GM12864 (cell line): ENCODE measurements around the gene LPAR5.
A peak's percentile ranks its signal among the peaks of the same experiment; 100 is the strongest.
"Not testable (repeated sequence)": the region's sequence is repeated elsewhere in the genome, so short reads cannot be mapped to it uniquely, and the experiment has no call there.

ENCODE experiments used
- DNase-seq: peaks from one replicate; pipeline ENCODE4 v3.0.0-alpha.2; 2011; ENCODE audit warnings: low read depth
- H3K4me3 ChIP-seq: 2 replicates; pipeline ENCODE4 v1.5.1; 2011; ENCODE audit warnings: mild to moderate bottlenecking, low read depth, low read length, control low read depth
- TF ChIP-seq, protein P1 (sequence below): IDR thresholded peaks from 2 replicates; pipeline ENCODE4 v1.5.1; 2011; ENCODE audit warnings: low read depth, mild to moderate bottlenecking, moderate library complexity, low read length, control low read depth, inconsistent platforms; ENCODE audit errors: missing control alignments

The LPAR5 gene

DNA sequence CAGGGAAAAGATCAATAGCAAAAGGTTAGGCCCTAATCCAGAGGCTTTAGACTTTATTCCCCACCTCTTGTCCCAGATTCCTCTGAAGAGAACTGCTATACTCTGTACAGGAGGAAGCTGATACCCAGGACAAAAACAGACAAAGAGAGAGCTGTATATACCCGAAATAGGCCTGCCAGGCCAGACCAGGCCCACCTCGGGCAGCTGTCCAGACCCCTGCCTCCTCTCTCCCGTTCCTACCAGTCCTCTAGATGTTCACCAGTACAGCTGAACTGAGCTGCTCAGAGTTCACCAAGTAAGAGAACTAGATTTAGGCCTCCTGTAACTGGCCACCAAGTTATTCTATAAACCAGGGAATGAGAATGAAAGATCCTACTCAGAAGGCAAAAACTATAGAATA lies 33.2 kb downstream of the LPAR5 start:
- TF ChIP-seq, protein P1, sequence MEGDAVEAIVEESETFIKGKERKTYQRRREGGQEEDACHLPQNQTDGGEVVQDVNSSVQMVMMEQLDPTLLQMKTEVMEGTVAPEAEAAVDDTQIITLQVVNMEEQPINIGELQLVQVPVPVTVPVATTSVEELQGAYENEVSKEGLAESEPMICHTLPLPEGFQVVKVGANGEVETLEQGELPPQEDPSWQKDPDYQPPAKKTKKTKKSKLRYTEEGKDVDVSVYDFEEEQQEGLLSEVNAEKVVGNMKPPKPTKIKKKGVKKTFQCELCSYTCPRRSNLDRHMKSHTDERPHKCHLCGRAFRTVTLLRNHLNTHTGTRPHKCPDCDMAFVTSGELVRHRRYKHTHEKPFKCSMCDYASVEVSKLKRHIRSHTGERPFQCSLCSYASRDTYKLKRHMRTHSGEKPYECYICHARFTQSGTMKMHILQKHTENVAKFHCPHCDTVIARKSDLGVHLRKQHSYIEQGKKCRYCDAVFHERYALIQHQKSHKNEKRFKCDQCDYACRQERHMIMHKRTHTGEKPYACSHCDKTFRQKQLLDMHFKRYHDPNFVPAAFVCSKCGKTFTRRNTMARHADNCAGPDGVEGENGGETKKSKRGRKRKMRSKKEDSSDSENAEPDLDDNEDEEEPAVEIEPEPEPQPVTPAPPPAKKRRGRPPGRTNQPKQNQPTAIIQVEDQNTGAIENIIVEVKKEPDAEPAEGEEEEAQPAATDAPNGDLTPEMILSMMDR: no peak
- no peak for DNase-seq
- no peak overlapping the region for H3K4me3 ChIP-seq

DNA sequence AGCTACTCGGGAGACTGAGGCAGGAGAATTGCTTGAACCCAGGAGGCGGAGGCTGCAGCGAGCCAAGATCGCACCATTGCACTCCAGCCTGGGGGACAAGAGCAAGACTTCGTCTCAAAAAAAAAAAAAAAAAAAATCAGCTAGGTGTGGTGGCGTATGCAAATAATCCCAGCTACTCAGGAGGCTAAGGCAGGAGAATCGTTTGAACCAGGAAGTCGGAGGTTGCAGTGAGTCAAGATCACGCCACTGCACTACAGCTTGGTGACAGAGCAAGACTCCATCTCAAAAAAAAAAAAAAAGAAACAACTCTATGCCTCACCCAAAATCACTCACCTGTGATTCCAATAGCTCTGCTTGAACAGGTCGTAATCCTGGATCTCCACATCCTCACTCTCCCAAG lies 40.1 kb downstream of the LPAR5 start:
- H3K4me3 ChIP-seq: not testable (repeated sequence)

DNA sequence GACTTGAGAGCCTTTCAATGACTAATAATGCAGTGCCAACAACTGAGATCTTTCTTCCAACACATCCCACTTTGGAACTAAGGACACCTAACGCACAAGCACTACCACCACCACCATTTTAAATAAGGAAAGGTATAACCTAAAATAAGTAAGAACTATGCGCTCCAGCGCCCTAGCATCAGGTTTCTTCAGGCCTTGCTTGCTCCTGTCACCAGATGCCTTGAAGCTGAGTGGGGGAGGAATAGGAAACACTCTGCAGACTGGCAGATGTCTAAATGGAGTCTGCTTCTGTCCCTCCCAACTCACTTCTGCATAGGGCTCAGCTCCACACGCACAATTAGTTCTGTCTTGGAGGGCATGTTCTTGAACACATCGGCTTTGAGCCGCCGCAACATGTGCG lies 43.7 kb downstream of the LPAR5 start:
- H3K4me3 ChIP-seq: no peak overlapping the region
- DNase-seq: no peak
- TF ChIP-seq, protein P1: no peak

More for the DNA sequence above, 40.1 kb downstream of the LPAR5 start:
- not testable (repeated sequence) for DNase-seq

DNA sequence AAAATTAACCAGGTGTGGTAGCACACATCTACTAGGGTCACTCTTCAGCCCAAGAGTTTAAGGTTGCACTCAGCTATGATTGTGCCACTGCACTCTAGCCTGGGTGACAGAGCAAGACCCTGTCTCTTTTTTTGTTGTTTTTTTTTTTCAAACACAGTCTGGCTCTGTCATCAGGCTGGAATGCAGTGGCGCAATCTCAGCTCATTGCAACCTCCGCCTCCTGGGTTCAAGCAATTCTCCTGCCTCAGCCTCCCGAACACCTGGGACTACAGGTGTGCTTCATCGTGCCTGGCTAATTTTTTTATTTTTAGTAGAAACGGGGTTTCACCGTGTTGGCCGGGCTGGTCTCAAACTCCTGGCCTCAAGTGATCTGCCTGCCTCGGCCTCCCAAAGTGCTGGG lies 49.2 kb downstream of the LPAR5 start:
- DNase-seq, H3K4me3 ChIP-seq: not testable (repeated sequence)

DNA sequence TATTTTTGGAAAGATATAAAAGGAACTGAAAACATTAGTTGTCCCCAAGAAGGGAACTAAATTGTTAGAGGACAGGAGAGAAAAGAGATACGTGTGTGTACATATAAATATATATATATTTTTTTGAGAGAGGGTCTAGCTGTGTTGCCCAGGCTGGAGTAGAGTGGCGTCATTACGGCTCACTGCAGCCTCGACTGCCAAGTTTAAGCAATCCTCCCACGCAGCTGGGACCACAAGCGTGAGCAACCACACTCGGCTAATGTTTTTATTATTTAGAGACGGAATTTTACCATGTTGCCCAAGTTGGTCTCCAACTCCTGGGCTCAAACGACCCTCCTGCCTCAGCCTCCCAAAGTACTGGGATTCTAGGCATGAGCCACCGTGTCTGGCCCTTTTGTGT lies 51.5 kb downstream of the LPAR5 start:
- DNase-seq: no peak
- TF ChIP-seq, protein P1: no peak
- no peak overlapping the region for H3K4me3 ChIP-seq

DNA sequence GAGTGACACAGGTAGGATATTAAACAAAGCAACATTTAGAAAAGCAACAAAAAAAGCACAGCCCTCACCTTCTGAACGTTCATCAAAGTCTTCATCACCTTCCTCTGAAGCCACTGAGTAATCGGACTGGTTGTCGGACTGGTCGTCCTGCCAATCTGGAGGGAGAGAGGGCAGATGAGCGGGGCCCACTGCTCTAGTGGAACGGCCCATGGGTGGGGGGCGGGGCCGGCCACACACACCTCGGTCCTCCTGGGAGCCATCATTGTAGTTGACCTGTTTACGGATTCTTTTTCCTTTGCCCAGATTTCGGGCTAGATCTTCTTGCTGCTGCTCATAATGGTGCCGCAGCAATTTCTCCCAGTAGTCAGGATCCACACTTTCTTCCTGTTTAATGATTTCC lies 52.8 kb downstream of the LPAR5 start:
- TF ChIP-seq, protein P1: no peak

DNA sequence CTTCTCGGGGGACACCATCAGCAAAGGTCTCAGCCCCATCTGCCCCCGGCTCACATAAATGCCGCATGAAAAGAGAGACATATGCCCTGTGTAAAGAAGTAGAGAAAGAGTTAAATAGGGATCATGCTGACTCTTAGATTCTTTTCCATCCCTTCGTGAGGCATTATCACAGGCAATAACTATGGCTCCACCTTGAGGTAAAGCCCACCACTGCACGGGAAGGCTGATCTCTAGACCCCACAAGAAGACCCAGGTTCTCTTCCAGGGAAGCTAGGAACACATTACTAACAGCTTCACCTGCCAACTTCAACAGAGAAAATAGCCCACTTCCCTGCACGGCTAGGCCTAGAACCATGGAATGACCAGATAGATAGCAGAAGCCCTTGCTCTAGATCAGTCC lies 53.6 kb downstream of the LPAR5 start:
- TF ChIP-seq, protein P1: peak; percentile 23
- no peak overlapping the region for H3K4me3 ChIP-seq
- DNase-seq: no peak

More for the DNA sequence above, 52.8 kb downstream of the LPAR5 start:
- DNase-seq: no peak
- no peak overlapping the region for H3K4me3 ChIP-seq

DNA sequence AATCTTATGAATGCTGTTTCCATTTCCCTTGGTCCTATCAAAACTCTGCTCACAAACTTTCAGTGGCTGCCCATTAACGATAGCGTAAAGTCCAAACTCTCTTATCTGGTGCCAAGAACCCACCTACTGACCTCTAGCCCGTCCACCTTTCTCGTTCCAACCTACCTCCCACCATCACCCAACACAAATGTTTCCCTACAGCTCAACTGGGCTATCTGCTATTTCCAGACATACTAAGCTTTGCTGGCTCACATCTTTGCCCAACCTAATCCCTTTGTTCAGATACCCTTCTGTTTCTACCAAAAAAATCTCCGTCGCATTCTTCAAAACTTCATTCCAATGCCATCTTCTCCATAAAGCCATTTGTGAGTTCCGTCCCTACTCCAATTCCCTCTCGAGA lies 60.1 kb downstream of the LPAR5 start:
- DNase-seq: no peak
- H3K4me3 ChIP-seq: no peak overlapping the region
- TF ChIP-seq, protein P1: no peak
